Endothelial cell of umbilical vein (primary cell): ENCODE data around the gene STK32A.

Experiments used
- POLR2A ChIP-seq: IDR thresholded peaks from 2 replicates; pipeline ENCODE4 v1.6.1; 2012; ENCODE audit warnings: low read depth, mild to moderate bottlenecking, control low read depth, low read length
- POLR2AphosphoS5 ChIP-seq: IDR thresholded peaks from 2 replicates; pipeline ENCODE4 v1.6.1; 2012; ENCODE audit warnings: low read depth, mild to moderate bottlenecking, control low read depth, low read length, moderate library complexity; ENCODE audit not compliant: insufficient read depth
- TF ChIP-seq, protein P1 (sequence below), 2 donors: IDR thresholded peaks; 1 replicate in 1 of 2; 2 replicates in 1 of 2; pipeline ENCODE4 v1.5.1; 2011; ENCODE audit warnings: low read length in 2 of 2, mild to moderate bottlenecking in 2 of 2, moderate library complexity in 2 of 2, control low read depth in 1 of 2, inconsistent platforms in 1 of 2, low read depth in 1 of 2; ENCODE audit not compliant: insufficient read depth in 1 of 2; ENCODE audit errors: extremely low read depth in 1 of 2

DNA sequence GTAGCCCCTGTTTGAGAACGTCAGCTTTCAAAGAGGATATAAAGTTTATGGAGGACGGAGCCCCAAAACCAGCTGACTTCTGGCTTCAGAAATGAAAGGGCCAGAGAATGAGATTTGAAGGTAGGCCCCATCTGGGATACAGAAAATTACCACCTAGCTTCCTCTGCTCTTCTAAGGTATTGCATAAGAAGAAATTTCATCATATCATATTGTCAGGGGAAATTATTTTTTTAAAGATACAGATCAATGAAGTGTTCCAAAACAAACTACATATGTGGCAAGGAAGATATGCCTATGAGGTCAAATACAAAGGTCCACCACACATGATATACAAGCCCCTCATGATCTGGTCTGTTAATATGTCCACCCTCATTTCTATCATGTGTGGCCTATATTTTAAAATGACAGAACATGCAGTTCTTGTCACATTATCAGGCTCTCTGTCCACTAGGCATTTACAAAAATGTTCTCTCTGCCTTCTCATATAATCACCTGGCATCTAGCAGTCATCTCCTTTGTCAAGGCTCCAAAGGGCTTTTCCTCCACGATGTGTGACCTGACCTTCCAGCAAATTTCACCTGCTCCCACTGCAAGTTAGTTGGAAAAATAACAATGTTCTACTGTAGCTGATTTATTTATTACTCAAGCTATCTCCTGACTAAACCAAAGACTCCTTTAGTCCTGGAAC, 192.0 kb downstream of the STK32A start:
- no peak for TF ChIP-seq POLR2A
- TF ChIP-seq, protein P1, sequence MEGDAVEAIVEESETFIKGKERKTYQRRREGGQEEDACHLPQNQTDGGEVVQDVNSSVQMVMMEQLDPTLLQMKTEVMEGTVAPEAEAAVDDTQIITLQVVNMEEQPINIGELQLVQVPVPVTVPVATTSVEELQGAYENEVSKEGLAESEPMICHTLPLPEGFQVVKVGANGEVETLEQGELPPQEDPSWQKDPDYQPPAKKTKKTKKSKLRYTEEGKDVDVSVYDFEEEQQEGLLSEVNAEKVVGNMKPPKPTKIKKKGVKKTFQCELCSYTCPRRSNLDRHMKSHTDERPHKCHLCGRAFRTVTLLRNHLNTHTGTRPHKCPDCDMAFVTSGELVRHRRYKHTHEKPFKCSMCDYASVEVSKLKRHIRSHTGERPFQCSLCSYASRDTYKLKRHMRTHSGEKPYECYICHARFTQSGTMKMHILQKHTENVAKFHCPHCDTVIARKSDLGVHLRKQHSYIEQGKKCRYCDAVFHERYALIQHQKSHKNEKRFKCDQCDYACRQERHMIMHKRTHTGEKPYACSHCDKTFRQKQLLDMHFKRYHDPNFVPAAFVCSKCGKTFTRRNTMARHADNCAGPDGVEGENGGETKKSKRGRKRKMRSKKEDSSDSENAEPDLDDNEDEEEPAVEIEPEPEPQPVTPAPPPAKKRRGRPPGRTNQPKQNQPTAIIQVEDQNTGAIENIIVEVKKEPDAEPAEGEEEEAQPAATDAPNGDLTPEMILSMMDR (IDR thresholded peaks at IDR 0.05; ENCODE audit: extremely low read depth in 1 of 2, insufficient read depth in 1 of 2, low read depth in 1 of 2, low read length in 2 of 2), result no peak
- no peak for TF ChIP-seq POLR2AphosphoS5
